Stimulated activated CD8-positive, alpha-beta memory T cell treated with anti-CD3 and anti-CD28 coated beads, Interleukin-2, amount 100 ng/mL, for 1 hour (primary cell): ENCODE measurements around the gene SENP6.

Experiments used
- DNase-seq, 2 donors: peaks; one replicate each; pipeline ENCODE4 v3.0.0-alpha.2; 2020; ENCODE audit warnings: low read depth in 2 of 2

SENP6 gene

GRCh38 chr6:75748743-75749538 lies 147.3 kb downstream of the SENP6 start, which contains the start of gene MYO6:
TSS of gene MYO6 (plus strand) at chr6:75749239. CDS start at chr6:75817548, 68,309 bp downstream.
- DNase-seq, result peak in 1 of 2 donors; percentile 16

- DNase-seq, result no peak
These were observed 149.8 kb downstream of the SENP6 start for GRCh38 chr6:75751443-75751842.

- DNase-seq, result no peak
These were observed 150.7 kb downstream of the SENP6 start for GRCh38 chr6:75752365-75752764.

GRCh38 chr6:75755704-75756103 lies 154.0 kb downstream of the SENP6 start:
- DNase-seq, result no peak

- no peak for DNase-seq
These were observed 155.6 kb downstream of the SENP6 start for GRCh38 chr6:75757295-75757694.

- no peak for DNase-seq
These were observed 156.4 kb downstream of the SENP6 start for GRCh38 chr6:75758061-75758460.

GRCh38 chr6:75759207-75759606 lies 157.5 kb downstream of the SENP6 start:
- no peak for DNase-seq

- DNase-seq, result no peak
These were observed 158.6 kb downstream of the SENP6 start for GRCh38 chr6:75760320-75760719.

- DNase-seq, result no peak
These were observed 159.8 kb downstream of the SENP6 start for GRCh38 chr6:75761489-75761888.

GRCh38 chr6:75762063-75762462 lies 160.4 kb downstream of the SENP6 start:
- no peak for DNase-seq

- DNase-seq, result no peak
These were observed 164.7 kb downstream of the SENP6 start for GRCh38 chr6:75766387-75766786.
